Stimulated activated CD8-positive, alpha-beta memory T cell treated with anti-CD3 and anti-CD28 coated beads, Interleukin-4, amount 100 ng/mL, for 24 hours (primary cell): ENCODE results near the gene ZNF407.
"Not testable (repeated sequence)": the region's sequence is repeated elsewhere in the genome, so short reads cannot be mapped to it uniquely, and the experiment has no call there.

Experiments used
- DNase-seq: peaks from one replicate; pipeline ENCODE4 v3.0.0-alpha.2; 2020; ENCODE audit warnings: low read depth

The ZNF407 gene

DNA sequence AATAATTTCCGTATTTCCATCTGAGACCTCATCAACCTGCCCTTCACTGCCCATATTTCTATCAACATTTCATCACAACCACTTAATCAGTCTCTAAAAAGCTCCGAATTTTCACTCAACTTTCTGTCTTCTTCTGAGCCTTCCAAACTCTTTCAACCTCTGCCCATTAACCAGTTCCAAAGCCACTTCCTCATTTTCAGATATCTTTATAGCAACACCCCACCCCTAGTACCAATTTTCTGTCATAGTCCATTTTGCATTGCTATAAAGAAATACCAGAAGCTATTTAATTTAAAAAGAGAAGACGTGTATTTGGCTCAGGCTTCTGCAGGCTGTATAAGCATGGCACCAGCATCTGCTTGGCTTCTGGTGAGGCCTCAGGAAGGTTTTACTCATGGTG lies 504.2 kb downstream of the ZNF407 start:
- DNase-seq, result no peak

DNA sequence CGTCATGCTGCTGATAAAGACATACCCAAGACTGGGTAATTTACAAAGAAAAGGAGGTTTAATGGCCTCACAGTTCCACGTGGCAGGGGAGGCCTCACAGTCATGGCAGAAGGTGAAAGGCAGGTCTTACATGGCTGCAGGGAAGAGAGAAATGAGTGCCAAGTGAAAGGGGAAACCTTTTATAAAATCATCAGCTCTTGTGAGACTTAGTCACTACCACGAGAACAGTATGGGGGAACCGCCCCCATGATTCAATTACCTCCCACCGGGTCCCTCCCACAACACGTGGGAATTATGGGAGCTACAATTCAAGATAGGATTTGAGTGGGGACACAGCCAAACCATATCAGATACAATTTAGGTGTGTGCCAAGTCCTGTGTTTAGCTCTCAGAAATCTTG lies 506.4 kb downstream of the ZNF407 start:
- DNase-seq, result not testable (repeated sequence)

DNA sequence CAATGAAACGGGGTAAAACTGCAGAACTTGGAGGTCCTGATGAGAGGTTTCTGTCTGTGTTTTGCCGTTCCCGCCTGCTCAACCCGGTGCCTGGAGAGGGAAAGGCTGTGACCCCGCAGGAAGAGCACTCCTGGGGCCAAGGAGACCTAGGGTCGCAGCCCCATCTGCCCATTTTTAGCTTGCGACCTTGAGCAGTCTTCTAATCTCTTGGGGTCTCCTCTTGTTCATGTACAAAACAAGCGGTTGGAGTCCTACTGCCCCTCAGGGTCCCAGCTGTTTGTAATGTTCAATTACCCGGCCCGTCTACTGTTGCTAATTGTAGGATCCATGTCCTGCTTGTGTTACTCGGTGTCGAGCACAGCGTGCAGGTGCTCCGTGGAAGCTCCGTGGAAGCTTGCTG lies 506.8 kb downstream of the ZNF407 start:
- no peak for DNase-seq

GRCh38 chr18:75105551-75106254 lies 508.0 kb downstream of the ZNF407 start:
- no peak for DNase-seq

GRCh38 chr18:75106746-75107145 lies 509.1 kb downstream of the ZNF407 start:
- no peak for DNase-seq

- DNase-seq, result no peak
Measured at GRCh38 chr18:75107196-75107930, 509.7 kb downstream of the ZNF407 start.

DNA sequence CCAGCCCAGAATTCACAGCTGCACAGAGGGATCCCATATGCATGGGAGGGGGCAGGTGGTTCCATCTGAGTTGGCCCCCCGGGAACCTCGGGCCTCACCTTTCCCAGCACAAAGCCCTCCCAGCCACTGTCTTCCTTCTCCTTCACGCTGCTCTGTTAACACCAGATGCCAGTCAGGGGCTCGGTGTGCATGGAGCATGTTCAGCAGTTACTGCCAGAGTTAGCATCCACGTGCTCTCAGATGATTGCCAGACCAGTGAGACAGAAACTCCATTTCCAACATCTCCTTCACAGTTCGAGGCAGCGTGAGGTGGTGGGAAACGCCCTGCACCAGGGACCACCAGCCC lies 510.2 kb downstream of the ZNF407 start:
- DNase-seq, result no peak

DNA sequence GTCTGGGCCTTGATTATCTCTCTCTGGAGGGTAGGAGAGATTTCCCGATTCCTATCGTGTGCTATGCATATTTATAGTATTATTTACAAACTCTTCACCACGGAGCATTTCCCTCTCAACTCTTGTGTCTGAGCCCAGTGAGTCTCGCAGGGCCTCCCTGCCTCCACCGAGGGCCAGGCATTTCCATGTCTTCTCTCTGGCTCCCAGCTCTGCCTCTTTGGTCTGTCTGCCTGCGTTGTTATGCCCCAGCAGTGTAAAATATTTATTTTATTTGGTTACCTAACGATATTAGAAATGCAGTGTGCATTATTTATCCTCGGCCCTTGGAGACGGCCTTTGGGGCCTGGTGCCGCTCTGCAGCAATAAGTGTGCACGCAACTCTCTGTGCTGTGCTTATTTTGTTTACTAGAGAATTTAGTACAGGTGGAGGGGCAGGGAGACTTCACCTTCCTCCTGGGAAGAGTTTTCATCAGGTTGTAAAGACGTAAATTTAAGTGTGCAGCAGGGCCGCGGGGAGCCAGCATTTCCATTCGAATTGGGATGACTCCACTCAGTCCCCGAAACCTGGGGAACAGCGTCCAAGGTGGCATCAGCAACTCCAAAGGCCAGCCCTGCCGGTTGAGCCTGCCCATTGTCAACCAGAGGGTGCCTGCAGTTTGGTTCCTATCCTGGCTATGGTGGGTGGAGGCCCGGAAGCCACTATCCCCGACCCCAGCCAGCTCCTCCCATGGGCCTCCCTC lies 511.1 kb downstream of the ZNF407 start:
- DNase-seq, result no peak

DNA sequence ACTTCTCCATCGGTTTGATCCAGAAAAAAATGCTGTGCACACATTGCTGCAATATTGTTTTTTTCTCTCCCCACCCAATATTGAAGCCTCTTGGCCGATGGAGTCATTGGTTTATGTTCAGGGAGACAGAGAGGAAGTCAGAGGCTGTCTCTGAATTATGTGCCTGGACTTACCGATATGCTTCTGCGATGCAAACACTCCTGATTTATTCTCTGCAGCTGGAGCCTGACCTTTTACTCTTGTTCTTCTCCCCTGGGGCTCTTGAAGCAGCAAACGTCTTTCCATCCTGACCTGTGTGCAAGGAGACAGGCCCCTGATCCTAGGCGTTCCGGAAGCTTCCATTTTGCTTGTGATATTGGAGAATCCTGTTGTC lies 511.6 kb downstream of the ZNF407 start:
- DNase-seq, result no peak

- DNase-seq, result no peak
Measured at GRCh38 chr18:75109819-75110218, 512.1 kb downstream of the ZNF407 start.

GRCh38 chr18:75110311-75110710 lies 512.6 kb downstream of the ZNF407 start:
- no peak for DNase-seq

DNA sequence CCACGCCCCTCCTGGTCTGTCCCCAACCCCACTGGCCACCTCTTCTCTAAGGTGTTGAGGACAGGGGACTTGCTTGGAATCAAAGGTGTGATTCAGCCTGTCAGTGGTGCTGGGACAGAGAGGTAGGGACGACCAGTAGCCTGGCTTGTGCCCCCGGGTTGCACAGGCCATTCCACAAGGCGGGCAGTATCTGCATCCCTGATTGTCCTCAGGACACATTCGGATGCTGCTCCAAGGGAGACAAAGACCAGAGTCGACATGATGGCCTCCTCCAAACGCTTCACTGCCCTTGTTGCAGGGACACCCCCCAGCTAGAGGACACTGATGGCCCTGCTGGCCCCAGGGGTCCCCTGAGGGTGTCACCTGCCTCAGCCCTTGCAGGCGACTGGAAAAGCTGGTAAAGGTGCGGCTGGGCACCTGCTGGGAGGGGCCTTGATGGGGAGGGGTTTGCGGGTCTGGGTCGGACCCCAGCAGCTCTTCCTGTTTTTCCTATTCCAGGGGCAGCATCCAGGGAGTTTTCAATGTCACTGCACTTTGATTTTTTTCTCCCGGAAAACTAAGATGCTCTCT lies 513.3 kb downstream of the ZNF407 start:
- DNase-seq, result no peak

- no peak for DNase-seq
Measured at GRCh38 chr18:75111760-75112159, 514.1 kb downstream of the ZNF407 start.

DNA sequence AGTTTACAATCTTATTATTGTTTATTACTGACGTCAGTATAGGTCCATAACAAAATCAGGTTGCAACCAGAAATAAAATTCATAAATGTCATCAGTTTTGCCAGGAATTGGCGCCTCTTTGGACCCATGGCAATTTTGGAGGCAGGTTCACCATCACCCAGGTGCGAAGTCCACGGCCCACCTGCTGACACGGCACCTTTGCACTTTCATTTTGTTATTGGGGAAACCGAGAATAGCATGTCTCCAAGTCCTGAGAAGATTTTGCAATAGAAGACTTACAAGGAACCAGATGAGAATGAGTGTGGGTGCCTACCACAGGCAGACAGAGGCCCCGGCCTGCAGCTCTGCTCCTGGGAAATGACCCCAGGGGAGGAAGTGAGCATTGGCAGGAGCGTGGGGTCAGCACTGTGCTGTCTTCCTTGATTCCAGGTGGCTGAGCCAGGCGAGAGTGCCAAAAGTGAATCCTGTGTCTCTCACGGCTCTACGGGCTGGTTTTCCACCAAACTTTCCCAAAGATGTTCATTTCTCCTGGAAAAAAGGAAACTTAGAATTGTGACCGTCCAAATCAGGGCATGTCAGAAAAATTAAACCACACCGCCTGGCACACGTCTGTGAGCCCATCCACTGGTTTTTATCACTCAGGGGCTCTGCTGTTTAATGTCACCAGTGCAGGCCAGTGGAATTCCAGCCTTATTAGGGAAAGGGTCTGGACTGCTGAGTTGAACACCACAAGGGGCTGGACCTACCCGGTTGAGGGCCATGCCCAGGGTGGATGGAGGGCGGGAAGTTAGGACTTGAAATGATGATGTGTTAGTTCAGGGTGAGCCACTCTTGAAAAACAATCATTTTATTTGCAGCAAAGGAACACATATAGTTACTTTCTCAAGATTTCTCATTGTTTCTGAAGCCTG lies 514.8 kb downstream of the ZNF407 start:
- DNase-seq, result no peak

DNA sequence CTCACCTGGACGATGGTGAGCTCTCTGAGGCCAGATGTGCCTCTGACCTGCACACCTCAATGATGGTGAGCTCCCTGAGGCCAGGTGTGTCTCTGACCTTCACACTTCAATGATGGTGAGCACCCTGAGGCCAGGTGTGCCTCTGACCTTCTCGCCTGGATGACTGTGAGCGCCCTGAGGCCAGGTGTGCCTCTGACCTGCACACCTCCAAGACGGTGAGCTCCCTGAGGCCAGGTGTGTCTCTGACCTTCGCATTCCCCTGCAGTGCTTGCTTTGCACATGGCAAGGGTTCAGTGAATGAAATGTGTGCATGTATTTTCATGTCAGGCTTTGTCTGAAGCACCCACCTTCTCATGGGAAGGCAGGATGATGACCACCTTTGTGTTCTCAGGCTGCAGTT lies 515.8 kb downstream of the ZNF407 start:
- DNase-seq, result no peak

DNA sequence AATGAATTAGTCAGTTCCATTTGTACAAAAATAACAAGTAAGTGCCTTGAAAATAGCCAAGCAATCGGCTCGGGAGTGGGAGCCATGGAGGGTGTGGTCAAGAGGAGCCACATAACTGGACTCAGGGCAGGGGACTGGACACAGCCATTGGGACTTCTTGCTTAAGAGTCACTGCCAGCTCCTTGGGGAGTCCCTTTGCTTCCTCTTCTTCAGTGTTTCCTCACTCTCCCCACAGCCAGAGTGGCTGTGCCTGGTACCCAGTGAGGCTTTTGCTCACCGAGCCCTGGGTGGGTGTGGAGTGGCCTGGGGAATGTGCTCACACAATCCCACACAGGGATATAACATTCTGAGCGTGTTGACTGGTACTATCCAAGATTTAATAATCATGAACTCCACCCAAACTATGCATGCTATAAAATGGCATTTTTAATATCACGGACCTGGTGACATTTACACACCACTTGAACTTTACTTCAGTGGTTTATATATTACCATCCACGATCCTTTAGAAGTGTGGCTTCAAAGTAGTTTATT lies 516.6 kb downstream of the ZNF407 start:
- no peak for DNase-seq
